HL-60 (cell line): Measurements from ENCODE around the gene F2RL3.
"Not testable (repeated sequence)": the region's sequence is repeated elsewhere in the genome, so short reads cannot be mapped to it uniquely, and the experiment has no call there.

Experiments used
- CTCF ChIP-seq: IDR thresholded peaks from one replicate; pipeline ENCODE4 v1.5.1; 2011; ENCODE audit warnings: low read length, control low read depth, inconsistent platforms; ENCODE audit not compliant: insufficient read depth
- GABPA ChIP-seq: IDR thresholded peaks from 2 replicates; pipeline ENCODE4 v1.6.1; 2012; ENCODE audit warnings: low read depth
- POLR2AphosphoS5 ChIP-seq: IDR thresholded peaks from 2 replicates; pipeline ENCODE4 v1.6.1; 2012; ENCODE audit warnings: low read depth

- TF ChIP-seq CTCF, GABPA, POLR2AphosphoS5: not testable (repeated sequence)
Measured at GRCh38 chr19:16874978-16875299, 13.9 kb upstream of the F2RL3 start.
